ENCODE measurements around the gene FBXO33.
"Not testable (repeated sequence)": the region's sequence is repeated elsewhere in the genome, so short reads cannot be mapped to it uniquely, and the experiment has no call there.

The FBXO33 gene

GRCh38 chr14:39368261-39368959, 63.8 kb downstream of the FBXO33 start:
- no peak for DNase-seq

- DNase-seq, result no peak
These were observed 64.9 kb downstream of the FBXO33 start for GRCh38 chr14:39367387-39367751.

GRCh38 chr14:39366460-39367386, 65.5 kb downstream of the FBXO33 start:
- no peak for DNase-seq

- no peak for DNase-seq
These were observed 66.9 kb downstream of the FBXO33 start for GRCh38 chr14:39365354-39365753.

DNA sequence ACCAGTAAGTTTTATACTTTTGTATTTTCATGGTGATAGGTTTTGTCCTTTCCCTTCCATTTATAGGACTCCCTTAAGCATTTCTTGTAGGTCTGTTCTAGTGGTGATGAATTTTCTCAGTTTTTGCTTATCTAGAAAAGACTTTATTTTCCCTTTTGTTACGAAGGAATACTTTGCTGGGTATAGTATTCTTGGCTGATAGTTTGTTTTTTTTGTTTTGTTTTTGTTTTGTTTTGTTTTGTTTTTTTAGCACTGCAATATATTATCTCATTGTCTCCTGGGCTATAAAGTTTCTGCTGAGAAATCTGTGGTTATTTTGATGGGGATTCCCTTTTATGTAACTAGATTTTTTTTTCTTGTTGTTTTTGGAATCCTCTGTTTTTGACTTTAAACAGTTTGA, 67.7 kb downstream of the FBXO33 start:
- DNase-seq, result no peak

DNA sequence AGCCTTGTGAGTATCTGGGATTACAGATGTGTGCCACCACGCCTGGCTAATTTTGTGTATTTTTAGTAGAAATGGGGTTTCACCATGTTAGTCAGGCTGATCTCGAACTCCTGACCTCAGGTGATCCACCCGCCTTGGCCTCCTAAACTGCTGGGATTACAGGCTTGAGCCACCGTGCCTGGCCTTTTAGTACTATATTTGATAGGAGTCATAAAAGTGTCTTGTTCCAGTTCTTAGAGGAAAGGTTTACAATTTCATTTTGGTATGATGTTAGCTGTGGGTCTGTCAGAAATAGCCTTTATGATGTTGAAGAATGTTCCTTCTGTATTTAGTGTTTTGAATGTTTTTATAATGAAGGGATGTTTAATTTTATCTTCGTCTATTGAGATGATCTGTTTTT, 70.7 kb downstream of the FBXO33 start:
- not testable (repeated sequence) for DNase-seq

- no peak for DNase-seq
These were observed 71.9 kb downstream of the FBXO33 start for GRCh38 chr14:39360316-39360715.

DNA sequence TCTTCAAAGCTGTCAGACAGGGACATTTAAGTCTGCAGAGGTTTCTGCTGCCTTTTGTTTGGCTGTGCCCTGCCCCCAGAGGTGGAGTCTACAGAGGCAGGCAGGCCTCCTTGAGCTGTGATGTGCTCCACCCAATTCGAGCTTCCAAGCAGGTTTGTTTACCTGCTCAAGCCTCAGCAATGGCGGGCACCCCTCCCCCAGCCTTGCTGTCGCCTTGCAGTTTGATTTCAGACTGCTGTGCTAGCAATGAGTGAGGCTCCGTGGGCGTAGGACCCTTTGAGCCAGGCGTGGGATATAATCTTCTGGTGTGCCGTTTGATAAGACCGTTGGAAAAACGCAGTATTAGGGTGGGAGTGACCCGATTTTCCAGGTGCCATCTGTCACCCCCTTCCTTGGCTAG, 73.2 kb downstream of the FBXO33 start:
- DNase-seq, result not testable (repeated sequence)

DNA sequence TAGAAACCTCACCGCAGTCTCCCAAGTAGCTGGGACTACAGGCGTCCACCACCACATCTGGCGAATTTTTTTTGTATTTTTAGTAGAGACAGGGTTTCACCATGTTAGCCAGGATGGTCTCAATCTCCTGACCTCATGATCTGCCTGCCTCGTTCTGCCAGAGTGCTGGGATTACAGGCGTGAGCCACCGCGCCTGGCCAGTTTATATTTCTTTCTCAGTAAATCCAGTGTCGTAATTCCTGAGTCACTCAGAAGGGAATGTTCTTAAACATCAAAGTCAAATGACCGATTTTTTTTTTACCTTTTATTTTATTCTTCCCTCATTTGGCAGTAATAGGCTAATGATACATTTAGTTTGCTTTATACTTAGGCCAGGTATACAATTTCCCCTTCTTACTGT, 80.5 kb downstream of the FBXO33 start:
- no peak for DNase-seq

- DNase-seq, result no peak
These were observed 81.4 kb downstream of the FBXO33 start for GRCh38 chr14:39350866-39351265.
